Stimulated activated CD4-positive, alpha-beta T cell treated with anti-CD3 and anti-CD28 coated beads, Interleukin-4, amount 100 ng/mL, for 4 hours (primary cell): ENCODE data around the gene SIRT7.

ENCODE experiments used
- DNase-seq, 2 experiments: peaks; one replicate each; pipeline ENCODE4 v3.0.0-alpha.2; 2020

The SIRT7 gene

DNA sequence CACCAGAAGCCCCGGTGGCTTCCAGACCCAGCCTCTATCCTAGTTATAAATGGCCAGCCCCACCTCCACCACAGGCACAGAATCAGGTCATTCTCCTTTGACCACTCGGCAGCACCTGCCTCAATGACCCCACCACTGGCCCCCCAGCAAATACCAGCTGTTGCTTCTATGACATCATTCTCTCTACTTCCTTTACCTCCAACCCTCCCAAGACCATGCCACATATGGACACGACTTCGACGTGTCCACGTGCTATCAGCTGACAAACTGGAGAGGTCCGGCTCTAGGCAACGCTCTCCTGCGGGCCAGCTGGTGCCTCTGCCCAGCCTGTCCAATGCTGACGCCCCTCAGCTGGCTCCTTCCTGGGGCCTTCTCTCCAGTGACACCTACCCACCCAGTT, 32.5 kb downstream of the SIRT7 start:
- DNase-seq = no peak

- no peak for DNase-seq
Observed at GRCh38 chr17:81884968-81885367, 33.0 kb downstream of the SIRT7 start.

DNA sequence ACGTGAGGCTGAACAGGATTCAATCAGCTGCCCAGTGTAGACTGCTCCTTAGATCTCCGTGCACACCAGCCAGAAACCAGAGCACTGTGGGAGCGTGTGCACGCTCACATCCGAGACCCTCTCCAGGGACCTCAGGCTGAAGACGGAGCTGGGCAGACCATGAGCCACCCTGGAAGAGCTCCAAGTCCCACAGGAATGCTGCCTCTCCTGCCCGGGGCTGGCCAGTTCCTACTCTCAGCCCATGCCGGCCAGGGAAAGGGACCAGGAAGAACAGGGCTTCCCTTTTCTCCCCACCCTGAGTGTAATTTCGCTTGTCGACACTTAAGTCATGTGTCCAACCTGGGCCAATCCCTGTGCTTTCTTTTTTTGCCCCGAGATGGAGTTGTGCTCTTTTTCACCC, 33.5 kb downstream of the SIRT7 start:
- no peak for DNase-seq

GRCh38 chr17:81879121-81879520, 38.9 kb downstream of the SIRT7 start:
- DNase-seq = no peak

- DNase-seq = no peak
Observed at GRCh38 chr17:81878294-81878693, 39.7 kb downstream of the SIRT7 start.

DNA sequence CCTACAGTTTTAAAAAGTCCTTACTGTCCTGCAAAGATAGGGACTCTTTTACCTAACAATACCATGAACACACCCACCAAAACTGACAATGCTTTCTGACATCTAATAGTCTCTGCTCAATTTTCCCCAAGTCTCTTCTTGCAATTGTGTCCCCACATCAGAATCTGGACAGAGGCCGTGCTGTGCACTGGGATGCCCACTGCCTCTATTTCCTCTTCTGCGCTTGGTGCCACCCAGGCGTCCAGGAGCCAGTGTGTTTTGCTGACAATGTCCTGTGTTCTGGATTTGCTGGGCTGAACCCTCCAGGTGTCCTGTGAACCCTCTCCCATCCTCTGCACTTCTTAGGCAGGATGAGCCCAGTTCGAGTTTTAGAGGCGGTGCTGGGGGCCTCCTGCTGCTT, 40.4 kb downstream of the SIRT7 start:
- no peak for DNase-seq

- peak; percentile 95 to 96 for DNase-seq
Observed at GRCh38 chr17:81871387-81872230, 46.4 kb downstream of the SIRT7 start.

DNA sequence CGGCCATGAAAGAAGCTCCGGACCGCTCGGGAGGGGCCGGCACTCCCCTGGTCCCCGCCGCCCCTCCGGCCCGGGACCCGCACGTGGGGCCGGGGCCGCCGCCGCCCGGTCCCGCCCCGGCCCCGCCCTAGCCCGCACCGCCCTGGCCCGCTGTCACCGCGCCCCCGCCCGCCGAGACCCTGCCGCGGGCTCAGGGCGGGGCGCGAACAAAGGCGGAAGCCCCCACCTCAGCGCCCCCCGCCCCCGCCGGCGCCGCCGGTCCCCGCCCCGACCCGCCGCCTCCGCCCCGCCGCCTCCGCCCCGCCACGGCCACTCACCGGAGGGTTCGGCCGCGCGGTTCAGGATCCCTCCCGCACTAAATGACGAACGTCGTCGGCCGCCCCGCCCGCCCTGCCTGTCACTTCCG, 47.0 kb downstream of the SIRT7 start, which contains the start of gene ARHGDIA:
TSS of gene ARHGDIA (minus strand) at position 357 of the 406 bp plus-strand sequence. CDS start 1,407 bp downstream, outside the sequence.
- no peak for DNase-seq

- DNase-seq = peak; percentile 32 to 38
Observed at GRCh38 chr17:81870131-81870980, 47.6 kb downstream of the SIRT7 start.

- peak; percentile 15 to 57 for DNase-seq
Observed at GRCh38 chr17:81869221-81870130, 48.5 kb downstream of the SIRT7 start.

GRCh38 chr17:81868674-81869220, 49.2 kb downstream of the SIRT7 start:
- peak in 1 of 2 experiments; percentile 23 for DNase-seq

- DNase-seq = peak in 1 of 2 experiments; percentile 20
Observed at GRCh38 chr17:81867991-81868673, 49.8 kb downstream of the SIRT7 start.

DNA sequence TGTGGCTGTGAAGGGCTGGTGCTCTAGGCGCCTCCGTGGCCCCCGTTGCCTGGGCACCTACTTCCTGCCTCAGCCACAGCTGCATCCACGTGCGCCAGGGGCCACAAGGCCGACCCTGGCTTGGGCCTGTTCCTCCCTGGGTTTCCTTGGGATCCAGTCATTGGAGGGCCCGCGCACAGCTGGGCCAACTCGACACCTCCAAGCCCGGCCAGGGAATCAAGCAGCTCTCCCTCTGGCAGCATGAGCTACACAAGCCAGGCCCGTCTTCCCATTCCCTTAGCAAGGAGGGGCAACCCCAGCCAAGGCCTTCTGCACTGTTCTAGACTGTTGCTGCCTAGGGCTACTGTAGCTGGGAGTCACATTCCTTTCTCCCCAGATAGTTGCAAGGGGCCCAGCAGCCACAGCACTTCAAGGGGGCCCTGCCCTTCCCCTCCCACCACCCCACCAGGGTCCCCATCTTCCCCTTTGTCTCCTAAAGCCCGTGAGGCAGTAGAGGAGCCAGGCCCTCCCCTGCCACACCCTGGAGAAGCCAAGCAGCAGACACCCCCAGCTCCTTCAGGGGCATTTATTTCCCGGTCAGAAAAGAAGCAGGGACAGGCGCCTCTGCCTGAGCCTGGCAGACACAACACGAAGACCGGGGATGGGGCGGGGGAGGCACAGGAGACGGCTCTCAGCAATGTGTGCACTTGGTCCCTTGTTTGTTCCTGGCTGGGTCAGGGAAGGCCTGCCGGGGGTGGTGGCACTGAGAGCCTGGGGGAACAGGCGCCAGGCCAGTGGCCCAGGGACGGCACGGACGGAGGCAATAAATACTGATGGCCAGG, 50.6 kb downstream of the SIRT7 start:
- DNase-seq = peak; percentile 4 to 46

GRCh38 chr17:81866440-81867169, 51.4 kb downstream of the SIRT7 start:
- no peak for DNase-seq

GRCh38 chr17:81865733-81866439, 52.1 kb downstream of the SIRT7 start:
- no peak for DNase-seq

DNA sequence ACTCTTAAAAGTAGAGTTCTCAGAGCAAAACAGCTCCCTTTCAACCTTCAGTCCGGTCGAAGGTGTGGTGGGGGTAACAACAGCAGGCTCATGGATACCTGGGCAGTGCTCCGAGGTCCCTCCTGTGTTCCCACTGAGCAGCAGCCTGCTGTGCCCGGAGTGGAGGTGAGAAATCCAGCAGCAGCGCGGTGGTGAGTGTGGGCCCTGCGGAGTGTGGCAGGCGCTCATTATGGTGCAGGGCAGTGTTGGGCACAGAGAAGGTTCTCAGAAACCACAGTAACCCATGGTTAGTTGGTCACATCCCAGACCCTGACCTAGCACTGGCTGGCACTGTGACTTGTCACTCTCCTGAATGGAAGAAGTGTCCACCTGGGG, 52.6 kb downstream of the SIRT7 start:
- DNase-seq = no peak

DNA sequence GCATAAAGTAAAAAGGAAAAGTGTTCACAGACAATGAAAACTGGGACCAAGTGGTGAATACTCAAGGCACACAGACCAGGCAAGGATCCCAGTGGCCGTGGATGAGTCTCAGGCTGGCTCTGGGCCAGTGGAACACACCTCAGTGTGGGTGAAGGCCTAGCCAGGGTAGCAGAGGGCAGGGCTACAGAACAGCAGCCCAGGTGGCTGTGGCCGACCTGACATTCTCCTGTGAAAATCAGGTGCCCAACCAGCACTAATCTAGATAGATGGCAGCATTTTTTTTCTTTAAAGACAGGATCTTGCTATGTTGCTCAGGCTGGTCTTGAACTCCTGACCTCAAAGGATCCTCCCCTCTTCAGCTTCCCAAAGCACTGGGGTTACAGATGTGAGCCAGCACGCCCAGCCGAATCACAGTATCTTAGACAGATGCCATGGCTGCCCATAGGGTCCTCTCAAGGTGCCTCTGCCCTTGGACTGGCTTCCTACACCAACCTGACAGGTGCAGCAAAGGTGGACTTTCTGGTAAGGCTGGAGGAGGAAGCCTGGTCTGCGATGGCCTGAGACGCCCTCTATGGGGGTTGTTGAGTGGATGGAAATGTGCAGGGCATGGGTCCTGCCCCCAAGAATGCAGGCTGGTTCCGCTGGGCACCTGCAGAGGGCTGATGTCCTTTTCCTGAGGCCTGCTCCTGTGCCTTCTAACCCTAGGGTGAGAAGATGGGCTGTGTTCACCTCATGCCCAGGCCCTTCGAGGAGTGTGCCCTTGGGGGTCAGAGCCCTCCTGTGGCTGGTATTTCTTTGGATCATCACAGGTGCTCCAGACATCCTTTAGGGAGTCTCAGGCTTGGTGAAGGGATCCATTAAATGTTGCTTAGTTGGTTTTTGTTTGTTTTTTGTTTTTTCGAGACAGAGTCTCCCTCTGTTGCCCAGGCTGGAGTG, 53.9 kb downstream of the SIRT7 start:
- no peak for DNase-seq

DNA sequence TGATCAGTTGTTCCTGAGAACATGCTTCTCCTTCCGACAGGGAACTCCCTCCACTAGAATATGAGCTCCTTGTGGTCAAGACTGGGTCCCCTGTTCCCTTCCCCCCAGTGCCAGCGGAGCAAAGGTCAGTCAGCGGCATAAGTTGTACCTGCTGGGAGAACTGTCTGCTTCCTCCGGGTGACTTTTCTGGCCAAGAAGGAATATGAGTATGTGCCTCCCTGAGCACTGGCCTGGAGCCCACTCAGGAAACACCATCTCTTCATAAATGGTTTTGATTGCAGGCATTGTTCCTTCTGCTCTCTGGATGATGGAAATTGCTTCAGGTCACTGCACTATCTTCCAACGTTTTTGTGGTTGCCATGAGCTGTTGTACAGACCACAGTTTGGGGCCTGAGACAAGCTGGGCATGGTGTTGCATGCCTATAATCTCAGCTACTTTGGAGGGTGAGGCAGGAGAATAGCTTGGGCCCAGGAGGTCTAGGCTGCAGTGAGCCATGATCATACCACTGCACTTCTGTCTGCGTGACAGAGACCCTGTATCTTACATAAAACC, 54.8 kb downstream of the SIRT7 start:
- DNase-seq = no peak
